ENCODE measurements around the gene CX3CR1.

DNA sequence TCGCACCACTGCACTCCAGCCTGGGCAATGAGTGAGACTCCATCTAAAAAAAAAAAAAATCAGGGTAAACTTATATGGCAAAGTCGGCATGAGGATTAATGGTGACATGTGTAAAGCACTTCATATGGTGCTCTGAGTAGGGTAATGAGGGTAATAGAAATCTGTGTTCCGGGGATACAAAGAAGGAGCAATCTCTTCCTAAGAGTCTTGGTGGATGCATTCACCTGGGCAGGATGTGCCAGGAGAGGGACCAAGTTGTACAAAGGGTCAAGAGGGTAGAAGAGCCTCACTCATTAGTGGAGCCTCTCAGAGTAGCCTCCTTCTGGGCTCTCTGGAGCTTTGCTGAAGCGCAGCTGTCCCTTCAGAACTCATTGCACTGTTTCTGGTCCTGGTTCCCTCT lies 9.3 kb upstream of the CX3CR1 start:
- TF ChIP-seq, protein P1, sequence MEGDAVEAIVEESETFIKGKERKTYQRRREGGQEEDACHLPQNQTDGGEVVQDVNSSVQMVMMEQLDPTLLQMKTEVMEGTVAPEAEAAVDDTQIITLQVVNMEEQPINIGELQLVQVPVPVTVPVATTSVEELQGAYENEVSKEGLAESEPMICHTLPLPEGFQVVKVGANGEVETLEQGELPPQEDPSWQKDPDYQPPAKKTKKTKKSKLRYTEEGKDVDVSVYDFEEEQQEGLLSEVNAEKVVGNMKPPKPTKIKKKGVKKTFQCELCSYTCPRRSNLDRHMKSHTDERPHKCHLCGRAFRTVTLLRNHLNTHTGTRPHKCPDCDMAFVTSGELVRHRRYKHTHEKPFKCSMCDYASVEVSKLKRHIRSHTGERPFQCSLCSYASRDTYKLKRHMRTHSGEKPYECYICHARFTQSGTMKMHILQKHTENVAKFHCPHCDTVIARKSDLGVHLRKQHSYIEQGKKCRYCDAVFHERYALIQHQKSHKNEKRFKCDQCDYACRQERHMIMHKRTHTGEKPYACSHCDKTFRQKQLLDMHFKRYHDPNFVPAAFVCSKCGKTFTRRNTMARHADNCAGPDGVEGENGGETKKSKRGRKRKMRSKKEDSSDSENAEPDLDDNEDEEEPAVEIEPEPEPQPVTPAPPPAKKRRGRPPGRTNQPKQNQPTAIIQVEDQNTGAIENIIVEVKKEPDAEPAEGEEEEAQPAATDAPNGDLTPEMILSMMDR (tag by site-specific recombination; IDR thresholded peaks at IDR 0.05) = no peak
- TF ChIP-seq GLI4 (tag by site-specific recombination; IDR thresholded peaks at IDR 0.05) (no peak), ZNF660 (tag by site-specific recombination; IDR thresholded peaks at IDR 0.05) (no peak), ZNF501 (tag by site-specific recombination; IDR thresholded peaks at IDR 0.05) (no peak), ZNF214 (tag by site-specific recombination; IDR thresholded peaks at IDR 0.05; ENCODE audit: borderline replicate concordance) (no peak), ZNF785 (tag by site-specific recombination; IDR thresholded peaks at IDR 0.05) (no peak), HOXA7 (CRISPR knock-in tag; IDR thresholded peaks at IDR 0.05; ENCODE audit: borderline replicate concordance) (no peak), MEIS1 (CRISPR knock-in tag; IDR thresholded peaks at IDR 0.05; ENCODE audit: borderline replicate concordance) (no peak), ZNF404 (tag by site-specific recombination; IDR thresholded peaks at IDR 0.05) (no peak), PATZ1 (tag by site-specific recombination; IDR thresholded peaks at IDR 0.05) (no peak), ZBTB8A (tag by site-specific recombination; IDR thresholded peaks at IDR 0.05) (no peak)
- TF ChIP-seq, protein P2, sequence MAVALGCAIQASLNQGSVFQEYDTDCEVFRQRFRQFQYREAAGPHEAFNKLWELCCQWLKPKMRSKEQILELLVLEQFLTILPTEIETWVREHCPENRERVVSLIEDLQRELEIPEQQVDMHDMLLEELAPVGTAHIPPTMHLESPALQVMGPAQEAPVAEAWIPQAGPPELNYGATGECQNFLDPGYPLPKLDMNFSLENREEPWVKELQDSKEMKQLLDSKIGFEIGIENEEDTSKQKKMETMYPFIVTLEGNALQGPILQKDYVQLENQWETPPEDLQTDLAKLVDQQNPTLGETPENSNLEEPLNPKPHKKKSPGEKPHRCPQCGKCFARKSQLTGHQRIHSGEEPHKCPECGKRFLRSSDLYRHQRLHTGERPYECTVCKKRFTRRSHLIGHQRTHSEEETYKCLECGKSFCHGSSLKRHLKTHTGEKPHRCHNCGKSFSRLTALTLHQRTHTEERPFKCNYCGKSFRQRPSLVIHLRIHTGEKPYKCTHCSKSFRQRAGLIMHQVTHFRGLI (tag by site-specific recombination; IDR thresholded peaks at IDR 0.05) = no peak
